ENCODE measurements around the gene BAX.
A peak's percentile ranks its signal among the peaks of the same experiment; 100 is the strongest.
"Not testable (repeated sequence)": the region's sequence is repeated elsewhere in the genome, so short reads cannot be mapped to it uniquely, and the experiment has no call there.

Gene BAX

DNA sequence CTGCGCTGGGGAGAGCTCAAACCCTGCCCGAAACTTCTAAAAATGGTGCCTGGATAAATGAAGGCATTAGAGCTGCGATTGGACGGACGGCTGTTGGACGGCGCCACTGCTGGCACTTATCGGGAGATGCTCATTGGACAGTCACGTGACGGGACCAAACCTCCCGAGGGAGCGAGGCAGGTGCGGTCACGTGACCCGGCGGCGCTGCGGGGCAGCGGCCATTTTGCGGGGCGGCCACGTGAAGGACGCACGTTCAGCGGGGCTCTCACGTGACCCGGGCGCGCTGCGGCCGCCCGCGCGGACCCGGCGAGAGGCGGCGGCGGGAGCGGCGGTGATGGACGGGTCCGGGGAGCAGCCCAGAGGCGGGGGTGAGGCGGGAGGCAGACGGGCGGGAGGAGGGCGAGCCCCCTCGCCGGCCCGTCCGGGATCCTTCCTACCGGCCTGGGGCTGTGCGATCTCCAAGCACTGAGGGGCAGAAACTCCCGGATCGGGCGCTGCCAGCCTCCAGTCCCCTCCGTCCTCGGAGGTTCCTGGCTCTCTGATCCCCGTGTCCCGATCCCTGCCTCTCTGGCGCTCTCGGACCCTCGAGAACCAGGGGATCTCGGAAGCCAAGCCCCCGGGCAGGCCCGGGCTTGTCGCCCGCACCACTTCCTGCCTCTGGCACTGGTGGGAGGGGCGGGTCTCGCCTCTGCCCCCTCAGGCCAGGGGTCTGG, at the start of gene BAX:
Gene BAX, plus strand, starts transcription at position 281 of the 713 bp plus-strand sequence. Its CDS starts 54 bp downstream, at position 335.
- peak; percentile 98 for DNase-seq

DNA sequence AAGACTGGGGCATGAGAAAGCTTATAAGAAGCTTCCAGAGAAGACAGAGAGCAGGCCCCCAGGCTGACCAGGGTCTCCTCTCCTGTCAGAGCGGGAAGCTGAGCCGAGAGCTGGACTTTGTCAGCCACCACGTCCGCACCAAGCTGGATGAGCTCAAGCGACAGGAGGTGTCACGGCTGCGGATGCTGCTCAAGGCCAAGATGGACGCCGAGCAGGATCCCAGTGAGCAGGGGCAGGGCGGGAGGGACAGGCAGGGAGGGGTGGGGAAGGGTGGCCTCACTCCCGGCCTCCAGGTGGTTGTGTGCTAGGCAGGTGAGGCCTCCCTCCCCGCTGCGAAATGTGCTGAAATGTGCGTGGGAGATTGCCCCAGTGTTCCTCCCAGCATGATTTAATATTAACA, 49.0 kb upstream of the BAX start:
- DNase-seq = no peak

DNA sequence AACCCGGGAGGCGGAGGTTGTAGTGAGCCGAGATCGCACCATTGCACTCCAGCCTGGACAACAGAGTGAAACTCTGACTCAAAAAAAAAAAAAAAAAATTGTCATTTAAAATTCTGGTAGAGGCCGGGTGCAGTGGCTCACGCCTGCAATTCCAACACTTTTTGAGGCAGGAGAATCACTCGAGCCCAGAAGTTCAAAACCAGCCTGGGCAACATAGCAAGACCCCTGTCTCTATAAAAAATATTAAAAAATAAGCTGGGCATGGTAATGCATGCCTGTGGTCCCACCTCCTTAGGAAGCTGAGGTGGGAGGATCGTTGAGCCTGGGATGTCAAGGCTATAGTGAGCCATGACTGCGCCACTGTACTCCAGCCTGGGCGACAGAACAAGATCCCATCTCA, 48.4 kb upstream of the BAX start:
- DNase-seq = no peak

DNA sequence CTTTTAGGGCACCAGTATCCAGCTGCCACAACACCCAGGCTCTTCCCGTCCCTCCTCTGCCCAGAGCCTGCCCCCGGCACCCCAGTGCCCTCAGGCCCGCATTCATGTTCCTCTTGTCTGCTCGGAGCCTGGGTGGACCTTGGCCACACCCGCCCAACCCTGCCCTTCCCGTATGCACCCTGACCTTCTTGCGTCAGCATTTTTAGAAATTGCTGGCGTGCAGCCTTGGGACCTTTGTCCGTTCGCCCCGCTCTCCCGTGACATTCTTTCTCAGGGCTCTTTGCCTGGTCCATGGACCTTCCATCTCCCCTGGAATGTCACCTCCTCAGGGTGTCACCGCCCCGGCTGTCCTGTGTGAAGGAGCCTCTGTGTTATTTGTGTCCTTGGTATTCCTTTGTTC, 47.0 kb upstream of the BAX start:
- DNase-seq = no peak

DNA sequence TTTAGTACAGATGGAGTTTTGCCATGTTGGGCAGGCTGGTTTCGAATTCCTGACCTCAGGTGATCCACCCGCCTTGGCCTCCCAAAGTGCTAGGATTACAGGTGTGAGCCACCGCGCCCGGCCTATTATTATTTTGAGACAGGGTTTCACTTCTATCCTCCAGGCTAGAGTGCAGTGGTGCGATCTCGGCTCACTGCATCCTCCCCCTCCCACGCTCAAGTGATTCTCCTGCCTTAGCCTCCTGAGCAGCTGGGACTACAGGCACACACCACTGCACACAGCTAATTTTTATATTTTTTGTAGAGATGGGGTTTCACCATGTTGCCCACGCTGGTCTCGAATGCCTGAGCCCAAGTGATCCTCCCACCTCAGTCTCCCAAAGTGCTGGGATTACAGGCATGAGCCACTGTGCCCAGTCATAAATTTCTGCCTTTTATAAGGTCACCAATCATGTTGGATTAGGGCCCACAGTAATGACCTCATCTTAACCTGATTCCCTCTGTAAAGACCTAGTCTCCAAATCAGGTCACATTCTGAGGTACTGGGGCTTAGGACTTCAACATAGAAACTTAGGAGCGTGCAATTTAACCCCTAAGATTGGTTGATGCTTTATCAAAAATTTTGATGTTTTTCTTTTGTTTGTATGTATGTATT, 45.1 kb upstream of the BAX start:
- DNase-seq = not testable (repeated sequence)

DNA sequence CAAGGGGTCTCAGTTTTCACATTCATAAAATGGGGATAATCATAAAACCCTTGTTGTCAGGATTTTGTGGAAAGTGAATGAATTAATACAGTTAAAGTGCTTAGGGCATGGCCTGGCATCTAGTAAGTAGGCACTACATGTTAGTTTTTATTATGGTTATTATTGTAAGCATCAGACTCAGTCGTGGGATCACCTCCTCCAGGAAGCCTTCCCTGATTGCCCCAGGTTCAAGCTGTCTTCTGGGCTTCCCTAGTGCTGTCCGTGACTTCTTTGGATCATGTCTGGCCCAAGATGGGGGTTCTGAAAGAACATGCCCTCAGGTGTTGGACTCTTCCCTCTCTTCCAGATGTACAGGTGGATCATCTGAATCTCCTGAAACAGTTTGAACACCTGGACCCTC, 43.9 kb upstream of the BAX start:
- no peak for DNase-seq

DNA sequence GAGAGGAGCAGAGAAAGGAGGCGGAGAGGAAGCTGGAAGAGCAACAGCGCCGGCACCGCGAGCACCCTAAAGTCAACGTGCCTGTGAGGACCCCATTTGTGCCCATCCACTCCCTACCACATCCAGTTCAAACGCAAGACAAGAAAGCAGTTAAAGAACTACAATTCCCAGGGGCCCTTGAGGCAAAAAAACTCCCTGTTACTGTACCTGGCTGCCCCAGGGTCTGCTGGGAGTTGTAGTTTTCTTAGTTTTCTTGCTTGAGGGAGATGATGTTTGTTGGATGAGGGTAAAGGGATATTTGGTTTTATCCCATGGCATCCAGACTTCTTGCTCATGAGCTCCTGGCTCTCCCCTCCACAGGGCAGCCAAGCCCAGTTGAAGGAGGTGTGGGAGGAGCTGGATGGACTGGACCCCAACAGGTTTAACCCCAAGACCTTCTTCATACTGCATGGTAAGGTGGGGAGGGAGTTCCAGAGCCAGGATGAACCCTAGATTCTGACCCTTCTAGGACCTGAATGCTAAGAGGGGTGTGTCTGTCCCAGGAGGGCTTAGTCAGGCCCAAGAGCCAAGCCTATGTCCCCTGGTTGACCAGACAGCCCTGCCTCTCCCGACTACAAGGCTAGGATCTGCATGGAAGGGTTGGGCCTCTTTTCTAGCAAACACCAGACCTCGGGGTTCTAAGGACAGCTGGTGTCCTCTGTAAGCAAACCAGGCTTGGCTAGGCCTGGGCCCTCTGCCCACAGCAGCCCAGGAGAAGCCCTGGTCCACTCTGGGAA, 41.4 kb upstream of the BAX start:
- DNase-seq = no peak

DNA sequence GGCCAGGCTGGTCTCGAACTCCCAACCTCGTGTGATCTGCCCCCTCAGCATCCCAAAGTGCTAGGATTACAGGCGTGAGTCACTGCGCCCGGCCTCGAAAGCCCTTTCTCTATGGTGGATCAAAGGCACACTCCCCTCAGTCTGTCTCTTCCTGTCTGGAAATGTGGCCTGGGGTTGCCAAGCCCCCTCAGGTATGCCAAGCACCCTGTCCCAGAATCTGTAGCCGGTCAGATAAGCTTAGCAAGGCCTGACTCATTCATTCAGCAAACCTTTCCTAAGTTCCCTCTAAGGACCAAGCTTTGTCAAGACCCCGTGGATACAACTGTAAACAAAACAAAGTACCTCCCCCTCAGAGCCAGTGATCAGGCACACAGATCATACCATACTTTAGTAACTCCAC, 40.5 kb upstream of the BAX start:
- no peak for DNase-seq

DNA sequence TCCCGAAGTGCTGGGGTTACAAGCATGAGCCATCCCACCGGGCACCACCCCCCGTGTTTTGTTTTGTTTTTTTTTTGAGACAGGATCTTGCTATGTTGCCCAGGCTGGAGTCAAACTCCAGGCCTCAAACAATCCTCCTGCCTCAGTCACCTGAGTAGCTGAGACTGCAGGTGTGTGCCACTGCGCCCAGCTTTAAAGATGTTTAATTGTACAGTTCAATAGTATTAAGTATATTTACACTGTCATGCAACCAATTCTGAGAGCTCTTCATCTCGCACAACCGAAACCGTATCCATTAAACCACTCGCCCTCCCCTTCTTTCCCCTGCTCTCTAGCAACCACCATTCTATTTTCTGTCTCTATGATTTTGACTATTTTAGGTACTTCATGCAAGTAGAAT, 38.9 kb upstream of the BAX start:
- no peak for DNase-seq

DNA sequence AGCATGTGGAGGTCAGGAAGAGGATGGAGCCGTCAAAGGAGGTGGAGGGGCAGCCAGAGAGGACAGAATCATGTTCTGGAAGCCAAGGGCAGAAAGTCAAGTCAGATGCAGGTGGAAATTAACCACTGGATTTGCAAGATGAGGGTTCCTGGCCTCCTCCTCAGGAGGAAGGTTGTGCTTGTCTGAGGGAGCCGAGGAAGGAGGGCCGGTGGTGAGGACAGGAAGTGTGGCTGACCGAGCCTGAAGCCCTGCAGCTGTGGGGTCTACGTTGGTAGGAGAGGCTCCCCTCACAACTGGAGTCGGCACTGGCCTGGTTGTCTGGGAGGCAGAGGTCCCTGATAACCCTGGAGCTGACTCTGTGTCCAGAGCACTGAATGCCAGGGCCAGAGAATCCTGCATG, 36.6 kb upstream of the BAX start:
- DNase-seq = no peak

DNA sequence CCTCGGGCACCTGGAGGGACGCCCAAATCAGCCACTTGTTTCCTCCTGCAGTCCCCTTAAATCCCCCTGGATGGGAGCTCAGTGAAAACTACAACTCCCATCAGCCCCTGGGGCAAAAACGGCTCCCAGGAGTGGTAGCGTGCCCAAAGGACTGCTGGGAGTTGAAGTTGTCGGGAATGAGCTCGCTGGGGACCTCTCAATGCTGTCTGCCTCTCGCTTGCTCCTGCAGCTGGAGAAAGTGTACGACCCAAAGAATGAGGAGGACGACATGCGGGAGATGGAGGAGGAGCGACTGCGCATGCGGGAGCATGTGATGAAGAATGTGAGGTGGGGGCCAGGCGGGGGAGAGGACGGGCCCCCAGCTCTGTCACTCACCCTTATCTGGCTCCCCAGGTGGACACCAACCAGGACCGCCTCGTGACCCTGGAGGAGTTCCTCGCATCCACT, 35.9 kb upstream of the BAX start:
- no peak for DNase-seq

DNA sequence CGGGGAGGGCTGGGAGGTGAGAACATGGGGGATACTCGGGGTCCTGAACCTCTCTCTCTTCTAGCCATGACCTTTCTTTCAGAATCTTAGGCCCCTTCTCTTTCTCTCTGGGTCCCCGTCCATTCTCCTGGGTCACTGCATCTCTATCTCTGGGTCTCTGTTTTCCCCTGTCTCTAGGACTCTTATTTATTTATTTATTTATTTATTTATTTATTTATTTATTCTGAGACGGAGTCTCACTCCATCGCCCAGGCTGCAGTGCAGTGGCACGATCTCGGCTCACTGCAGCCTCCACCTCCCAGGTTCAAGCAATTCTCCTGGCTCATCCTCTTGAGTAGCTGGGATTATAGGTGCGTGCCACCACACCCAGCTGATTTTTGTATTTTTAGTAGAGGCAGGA, 35.4 kb upstream of the BAX start:
- DNase-seq = not testable (repeated sequence)

DNA sequence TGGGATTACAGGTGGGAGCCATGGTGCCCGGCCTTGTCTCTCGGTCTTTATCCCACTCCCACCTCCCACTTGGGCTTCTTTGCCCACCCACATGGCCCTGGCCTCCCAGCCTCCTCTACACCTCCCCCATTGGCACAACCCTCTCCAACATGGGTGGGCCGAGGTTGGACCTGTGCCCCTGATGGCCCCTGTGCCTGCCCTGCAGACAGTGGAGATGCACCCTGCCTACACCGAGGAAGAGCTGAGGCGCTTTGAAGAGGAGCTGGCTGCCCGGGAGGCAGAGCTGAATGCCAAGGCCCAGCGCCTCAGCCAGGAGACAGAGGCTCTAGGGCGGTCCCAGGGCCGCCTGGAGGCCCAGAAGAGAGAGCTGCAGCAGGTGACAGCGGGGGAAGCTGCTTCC, 33.7 kb upstream of the BAX start:
- DNase-seq = no peak

DNA sequence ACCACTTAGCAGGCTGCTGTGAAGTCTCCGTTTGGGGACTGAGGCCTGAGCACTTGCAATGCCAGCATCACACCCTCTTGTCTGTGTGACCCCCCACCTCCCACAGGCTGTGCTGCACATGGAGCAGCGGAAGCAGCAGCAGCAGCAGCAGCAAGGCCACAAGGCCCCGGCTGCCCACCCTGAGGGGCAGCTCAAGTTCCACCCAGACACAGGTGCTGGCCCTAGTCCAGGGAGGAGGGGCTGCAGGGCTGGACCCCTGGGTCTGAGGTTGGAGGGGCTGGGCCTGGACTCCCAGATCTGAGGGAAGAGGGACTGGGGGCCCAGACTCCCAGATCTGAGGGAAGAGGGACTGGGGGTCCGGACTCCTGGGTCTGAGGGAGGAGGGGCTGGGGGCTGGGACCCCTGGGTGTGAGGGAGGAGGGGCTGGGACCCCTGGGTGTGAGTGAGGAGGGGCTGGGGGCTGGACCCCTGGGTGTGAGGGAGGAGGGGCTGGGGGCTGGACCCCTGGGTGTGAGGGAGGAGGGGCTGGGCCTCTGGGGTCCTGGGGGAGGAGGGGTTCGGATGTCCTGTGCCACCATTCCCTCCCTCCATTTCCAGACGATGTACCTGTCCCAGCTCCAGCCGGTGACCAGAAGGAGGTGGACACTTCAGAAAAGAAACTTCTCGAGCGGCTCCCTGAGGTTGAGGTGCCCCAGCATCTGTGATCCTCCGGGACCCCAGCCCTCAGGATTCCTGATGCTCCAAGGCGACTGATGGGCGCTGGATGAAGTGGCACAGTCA, 32.8 kb upstream of the BAX start:
- no peak for DNase-seq

DNA sequence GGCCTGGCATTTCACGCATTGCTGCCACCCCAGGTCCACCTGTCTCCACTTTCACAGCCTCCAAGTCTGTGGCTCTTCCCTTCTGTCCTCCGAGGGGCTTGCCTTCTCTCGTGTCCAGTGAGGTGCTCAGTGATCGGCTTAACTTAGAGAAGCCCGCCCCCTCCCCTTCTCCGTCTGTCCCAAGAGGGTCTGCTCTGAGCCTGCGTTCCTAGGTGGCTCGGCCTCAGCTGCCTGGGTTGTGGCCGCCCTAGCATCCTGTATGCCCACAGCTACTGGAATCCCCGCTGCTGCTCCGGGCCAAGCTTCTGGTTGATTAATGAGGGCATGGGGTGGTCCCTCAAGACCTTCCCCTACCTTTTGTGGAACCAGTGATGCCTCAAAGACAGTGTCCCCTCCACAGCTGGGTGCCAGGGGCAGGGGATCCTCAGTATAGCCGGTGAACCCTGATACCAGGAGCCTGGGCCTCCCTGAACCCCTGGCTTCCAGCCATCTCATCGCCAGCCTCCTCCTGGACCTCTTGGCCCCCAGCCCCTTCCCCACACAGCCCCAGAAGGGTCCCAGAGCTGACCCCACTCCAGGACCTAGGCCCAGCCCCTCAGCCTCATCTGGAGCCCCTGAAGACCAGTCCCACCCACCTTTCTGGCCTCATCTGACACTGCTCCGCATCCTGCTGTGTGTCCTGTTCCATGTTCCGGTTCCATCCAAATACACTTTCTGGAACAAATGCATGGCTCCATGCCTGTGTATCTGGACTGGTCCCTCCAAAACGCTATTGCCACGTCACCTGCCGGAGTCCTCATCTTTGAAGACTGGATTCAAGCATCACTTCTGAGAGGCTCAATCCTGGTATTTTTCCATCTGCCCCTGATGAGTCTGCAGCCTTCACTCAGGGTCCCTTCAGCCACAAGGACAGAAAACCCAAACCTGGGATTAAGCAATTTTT, 31.9 kb upstream of the BAX start:
- DNase-seq = no peak

DNA sequence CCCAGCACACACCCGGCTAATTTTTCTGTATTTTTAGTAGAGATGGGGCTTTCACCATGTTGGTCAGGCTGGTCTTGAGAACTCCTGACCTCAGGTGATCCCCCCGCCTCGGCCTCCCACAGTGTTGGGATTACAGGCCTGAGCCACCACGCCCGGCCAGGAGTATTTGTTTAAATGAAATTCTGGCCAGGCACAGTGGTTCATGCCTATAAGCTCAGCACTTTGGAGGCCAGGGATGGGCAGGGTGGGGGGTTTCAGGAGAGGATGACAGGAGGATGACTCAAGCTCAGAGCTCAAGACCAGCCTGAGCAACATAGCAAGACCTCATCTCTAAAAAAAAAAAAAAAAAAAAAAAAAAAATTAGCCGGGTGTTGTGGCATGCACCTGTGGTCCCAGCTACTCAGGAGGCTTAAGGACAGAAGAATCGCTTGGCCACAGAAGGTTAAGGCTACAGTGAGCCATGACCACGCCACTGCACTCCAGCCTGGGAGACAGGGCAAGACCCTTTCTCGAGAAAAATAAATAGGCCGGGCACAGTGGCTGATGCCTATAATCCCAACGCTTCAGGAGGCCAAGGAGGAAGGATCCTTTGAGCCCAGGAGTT, 29.3 kb upstream of the BAX start:
- no peak for DNase-seq

DNA sequence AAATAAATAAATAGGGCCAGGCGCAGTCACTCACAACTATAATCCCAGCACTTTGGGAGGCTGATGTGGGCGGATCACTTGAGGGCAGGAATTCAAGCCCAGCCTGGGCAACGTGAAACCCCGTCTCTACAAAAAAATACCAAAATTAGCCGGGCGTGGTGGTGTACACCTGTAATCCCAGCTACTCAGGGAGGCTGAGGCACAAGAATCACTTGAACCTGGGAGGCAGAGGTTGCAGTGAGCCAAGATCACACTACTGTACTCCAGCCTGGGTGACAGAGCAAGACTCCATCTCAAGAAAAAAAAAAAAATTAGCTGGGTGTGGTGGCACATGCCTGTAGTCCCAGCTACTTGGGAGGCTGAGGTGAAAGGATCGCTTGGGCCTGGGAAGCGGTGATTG, 28.8 kb upstream of the BAX start:
- not testable (repeated sequence) for DNase-seq

DNA sequence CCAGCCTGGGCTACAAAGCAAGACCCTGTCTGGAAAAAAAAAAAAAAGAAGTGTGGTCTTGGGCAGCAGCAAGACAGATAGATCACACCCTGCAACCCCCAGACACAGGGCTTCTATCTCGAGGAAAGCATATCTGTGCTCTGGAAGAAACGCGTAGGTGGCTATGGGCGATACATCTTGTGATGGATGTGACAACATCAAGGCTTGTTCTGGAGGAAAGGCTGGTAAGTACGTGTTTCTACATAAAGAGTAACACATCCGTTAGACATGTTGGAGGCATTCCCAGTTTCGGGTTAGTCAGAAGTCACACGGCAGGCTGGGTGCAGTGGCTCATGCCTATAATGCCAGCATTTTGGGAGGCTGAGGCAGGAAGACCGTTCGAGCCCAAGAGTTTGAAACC, 27.8 kb upstream of the BAX start:
- DNase-seq = no peak

DNA sequence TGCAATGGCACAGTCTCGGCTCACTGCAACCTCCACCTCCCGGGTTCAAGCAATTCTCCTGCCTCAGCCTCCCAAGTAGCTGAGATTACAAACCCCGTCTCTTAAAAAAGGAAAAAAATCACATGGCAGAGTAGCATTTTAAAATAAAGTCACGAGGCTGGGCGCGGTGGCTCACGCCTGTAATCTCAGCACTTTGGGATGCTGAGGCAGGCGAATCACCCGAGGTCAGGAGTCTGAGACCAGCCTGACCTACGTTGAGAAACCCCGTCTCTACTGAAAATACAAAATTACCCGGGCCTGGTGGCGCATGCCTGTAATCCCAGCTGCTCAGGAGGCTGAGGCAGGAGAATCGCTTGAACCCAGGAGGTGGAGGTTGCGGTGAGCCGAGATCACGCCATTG, 27.0 kb upstream of the BAX start:
- not testable (repeated sequence) for DNase-seq

DNA sequence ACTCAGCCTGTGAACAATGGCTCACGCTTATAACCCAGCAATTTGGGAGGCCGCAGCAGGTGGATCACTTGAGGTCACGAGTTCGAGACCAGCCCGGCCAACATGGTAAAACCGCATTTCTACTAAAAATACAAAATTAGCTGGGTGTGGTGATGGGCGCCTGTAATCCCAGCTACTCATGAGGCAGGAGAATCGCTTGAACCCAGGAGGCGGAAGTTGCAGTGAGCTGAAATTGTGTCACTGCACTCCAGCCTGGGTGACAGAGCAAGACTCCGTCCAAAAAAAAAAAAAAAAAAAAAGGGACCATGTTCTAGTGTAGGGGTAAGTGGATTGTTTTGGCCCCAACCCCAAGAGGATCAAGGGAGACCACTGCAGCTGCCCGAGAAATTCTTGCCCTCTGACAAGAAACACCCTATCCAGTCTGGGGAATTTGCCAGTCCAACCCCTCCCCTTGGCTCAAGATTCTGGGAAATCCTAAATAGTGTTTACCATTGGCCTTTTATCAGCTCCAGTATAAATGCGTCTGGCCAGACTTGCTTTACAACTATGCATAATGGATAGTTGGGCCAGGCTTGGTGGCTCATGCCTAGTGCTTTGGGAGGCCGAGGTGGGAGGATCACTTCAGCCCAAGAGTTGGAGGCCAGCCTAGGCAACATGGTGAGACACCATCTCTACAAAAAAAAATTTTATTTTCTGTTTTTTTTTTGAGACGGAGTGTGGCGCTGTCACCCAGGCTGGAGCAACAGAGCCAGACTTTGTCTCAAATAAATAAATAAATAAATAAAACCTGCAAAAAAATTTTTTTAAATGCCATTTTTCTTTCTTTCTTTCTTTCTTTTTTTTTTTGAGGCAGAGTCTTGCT, 26.3 kb upstream of the BAX start:
- no peak for DNase-seq
